Cardiac muscle cell (in vitro differentiated cells and primary cell): Measurements from ENCODE around the gene CFAP74. TPM values are rescaled to one million over a fixed set of nuclear protein-coding genes. Genes with fewer than 3 reads are reported as not detected.

Experiments
- DNase-seq, 2 donors: peaks; one replicate each; pipeline versions ENCODE4 v3.0.0 to v3.0.0-alpha.2; 2010 to 2017; ENCODE audit warnings: low read depth in 1 of 2, low spot score in 1 of 2
- H3K27ac ChIP-seq: fragments of 200-600 bp; sonication (generic); 2 replicates; pipeline ENCODE4 v1.5.1; 2016
- H3K27me3 ChIP-seq: fragments of 200-600 bp; sonication (generic); 2 replicates; pipeline ENCODE4 v1.6.0; 2016; ENCODE audit warnings: control low read depth
- H3K36me3 ChIP-seq: fragments of 200-600 bp; sonication (generic); 2 replicates; pipeline ENCODE4 v1.5.1; 2016; ENCODE audit warnings: control low read depth
- H3K4me1 ChIP-seq: fragments of 200-600 bp; sonication (generic); 2 replicates; pipeline ENCODE4 v1.8.1; 2017; ENCODE audit warnings: low read depth, mild to moderate bottlenecking, mixed run types
- H3K4me3 ChIP-seq: fragments of 200-600 bp; sonication (generic); 2 replicates; pipeline ENCODE4 v1.5.1; 2016; ENCODE audit warnings: mild to moderate bottlenecking
- H3K9me3 ChIP-seq: fragments of 200-600 bp; sonication (generic); 2 replicates; pipeline ENCODE4 v1.5.1; 2017; ENCODE audit warnings: low read depth, mild to moderate bottlenecking, control low read depth
- CTCF ChIP-seq: IDR thresholded peaks from 2 replicates; pipeline ENCODE4 v1.5.1; 2012; ENCODE audit warnings: low read depth, mild to moderate bottlenecking, low read length
- polyA plus RNA-seq: library from polyadenylated mRNA; unstranded; fragments of >200 nt; fragmentation: Nextera tagmentation; extraction: Ambion mirVana; gene quantifications from 2 replicates; pipeline ENCODE4 v1.2.1, GENCODE V29; 2016
- total RNA-seq: library from RNA; depleted of rRNA; stranded (reverse); fragments of >200 nt; gene quantifications from 2 replicates; pipeline ENCODE4 v1.2.3, GENCODE V29; 2016

The CFAP74 gene
- total and polyA plus RNA-seq, 2 experiments from 2014 or later = 0.63 to 1.7 TPM

GRCh38 chr1:1875932-1876331 lies 127.7 kb downstream of the CFAP74 start:
- Histone ChIP-seq H3K9me3 (no peaks in the 10 kb centered on the region), H3K27me3 (no peaks in the 10 kb centered on the region), H3K4me3 (no peak overlapping the region), H3K36me3 (peaks cover 3% of the 10 kb centered on the region), H3K27ac (no peak overlapping the region), H3K4me1 (peaks cover 13% of the 10 kb centered on the region)
- no peak for TF ChIP-seq CTCF
- no peak for DNase-seq

- no peaks in the 10 kb centered on the region for H3K9me3 ChIP-seq
- no peak for DNase-seq
- peaks cover 10% of the 10 kb centered on the region for H3K4me1 ChIP-seq
- H3K27ac ChIP-seq = no peak overlapping the region
- no peaks in the 10 kb centered on the region for H3K27me3 ChIP-seq
- TF ChIP-seq CTCF = no peak
- peaks cover 3% of the 10 kb centered on the region for H3K36me3 ChIP-seq
- H3K4me3 ChIP-seq = no peak overlapping the region
Measured at GRCh38 chr1:1874901-1875300, 128.7 kb downstream of the CFAP74 start.

- Histone ChIP-seq H3K4me1 (peaks cover 10% of the 10 kb centered on the region), H3K9me3 (no peaks in the 10 kb centered on the region), H3K36me3 (peaks cover 3% of the 10 kb centered on the region), H3K27ac (peak overlapping the region; percentile 50), H3K27me3 (no peaks in the 10 kb centered on the region), H3K4me3 (no peak overlapping the region)
- DNase-seq = peak in 1 of 2 donors; percentile 39
- no peak for TF ChIP-seq CTCF
Measured at GRCh38 chr1:1873186-1873585, 130.4 kb downstream of the CFAP74 start.

GRCh38 chr1:1872329-1872994 lies 131.1 kb downstream of the CFAP74 start:
- Histone ChIP-seq H3K9me3 (no peaks in the 10 kb centered on the region), H3K4me1 (peaks cover 10% of the 10 kb centered on the region), H3K4me3 (no peak overlapping the region), H3K36me3 (peaks cover 3% of the 10 kb centered on the region), H3K27ac (peak overlapping the region; percentile 50), H3K27me3 (no peaks in the 10 kb centered on the region)
- no peak for DNase-seq
- no peak for TF ChIP-seq CTCF

Other genes starting within 250 kb of the CFAP74 start
- gene NADK, start 225.3 kb downstream of the CFAP74 start, total RNA-seq = 49.2 and 71.2 TPM in 2 replicates
- 42.7 and 45.2 TPM in 2 replicates for gene NADK, start 225.3 kb downstream of the CFAP74 start, polyA plus RNA-seq
- 85.5 and 93.5 TPM in 2 replicates for gene GNB1, start 112.7 kb downstream of the CFAP74 start, total RNA-seq
- 185 and 196 TPM in 2 replicates for gene GNB1, start 112.7 kb downstream of the CFAP74 start, polyA plus RNA-seq
- gene CALML6, start 88.5 kb downstream of the CFAP74 start, total RNA-seq = 0.63 TPM in 1 of 2 replicates, not detected in the other
- gene CALML6, start 88.5 kb downstream of the CFAP74 start, polyA plus RNA-seq = 0.28 TPM in 1 of 2 replicates, not detected in the other
- gene TMEM52, start 84.5 kb downstream of the CFAP74 start, total RNA-seq = 6.9 and 7.1 TPM in 2 replicates
- 4.2 and 16.6 TPM in 2 replicates for gene TMEM52, start 84.5 kb downstream of the CFAP74 start, polyA plus RNA-seq
- gene GABRD, start 15.6 kb upstream of the CFAP74 start, total RNA-seq = not detected in 2 replicates
- not detected in 2 replicates for gene GABRD, start 15.6 kb upstream of the CFAP74 start, polyA plus RNA-seq
- gene PRKCZ, start 46.6 kb upstream of the CFAP74 start, total RNA-seq = 46.8 and 50.9 TPM in 2 replicates
- 43.8 and 44.6 TPM in 2 replicates for gene PRKCZ, start 46.6 kb upstream of the CFAP74 start, polyA plus RNA-seq
- gene FAAP20, start 191.0 kb upstream of the CFAP74 start, total RNA-seq = 109 and 130 TPM in 2 replicates
- 188 and 219 TPM in 2 replicates for gene FAAP20, start 191.0 kb upstream of the CFAP74 start, polyA plus RNA-seq
- gene SKI, start 224.5 kb upstream of the CFAP74 start, total RNA-seq = 25.2 and 31.9 TPM in 2 replicates
- 2.7 and 5.2 TPM in 2 replicates for gene SKI, start 224.5 kb upstream of the CFAP74 start, polyA plus RNA-seq